Choroid plexus epithelial cell (primary cell): ENCODE results near the gene WDR35.
"Not testable (repeated sequence)": the region's sequence is repeated elsewhere in the genome, so short reads cannot be mapped to it uniquely, and the experiment has no call there.

ENCODE experiments used
- DNase-seq: peaks from one replicate; pipeline ENCODE4 v3.0.0-alpha.2; 2010; ENCODE audit warnings: low read depth
- H3K4me3 ChIP-seq: 2 replicates; pipeline ENCODE4 v1.5.1; 2011; ENCODE audit warnings: low read depth, mild to moderate bottlenecking, control low read depth, low read length, moderate library complexity
- CTCF ChIP-seq: conservative IDR thresholded peaks from 2 replicates; pipeline ENCODE4 v1.5.1; 2011; ENCODE audit warnings: low read depth, mild to moderate bottlenecking, control low read depth, inconsistent platforms, low read length, moderate library complexity

The WDR35 gene

GRCh38 chr2:19895535-19895934, 94.4 kb downstream of the WDR35 start:
- no peak overlapping the region for H3K4me3 ChIP-seq
- no peak for DNase-seq
- no peak for TF ChIP-seq CTCF

GRCh38 chr2:19894134-19894792, 95.6 kb downstream of the WDR35 start:
- H3K4me3 ChIP-seq, result no peak overlapping the region
- TF ChIP-seq CTCF, result no peak

GRCh38 chr2:19893520-19894133, 96.3 kb downstream of the WDR35 start:
- TF ChIP-seq CTCF, result no peak
- DNase-seq, result no peak
- H3K4me3 ChIP-seq, result no peak overlapping the region

More at GRCh38 chr2:19894134-19894792, 95.6 kb downstream of the WDR35 start:
- no peak for DNase-seq

- H3K4me3 ChIP-seq, DNase-seq: not testable (repeated sequence)
Measured at GRCh38 chr2:19891971-19892370, 97.9 kb downstream of the WDR35 start.

- TF ChIP-seq CTCF, result no peak
Measured at GRCh38 chr2:19890104-19890503, 99.8 kb downstream of the WDR35 start.

GRCh38 chr2:19888831-19889230, 101.1 kb downstream of the WDR35 start:
- no peak for DNase-seq
- H3K4me3 ChIP-seq, result no peak overlapping the region
- no peak for TF ChIP-seq CTCF

More at GRCh38 chr2:19890104-19890503, 99.8 kb downstream of the WDR35 start:
- DNase-seq, result no peak
- H3K4me3 ChIP-seq, result no peak overlapping the region

- DNase-seq, result no peak
- no peak for TF ChIP-seq CTCF
- no peak overlapping the region for H3K4me3 ChIP-seq
Measured at GRCh38 chr2:19887510-19887909, 102.4 kb downstream of the WDR35 start.
